Measurements from ENCODE around the gene MACF1. TPM values are rescaled to one million over a fixed set of nuclear protein-coding genes. Genes with fewer than 3 reads are reported as not detected.

MACF1 gene
- total RNA-seq, 2 donors from 2014 or later = 214 to 251 TPM

DNA sequence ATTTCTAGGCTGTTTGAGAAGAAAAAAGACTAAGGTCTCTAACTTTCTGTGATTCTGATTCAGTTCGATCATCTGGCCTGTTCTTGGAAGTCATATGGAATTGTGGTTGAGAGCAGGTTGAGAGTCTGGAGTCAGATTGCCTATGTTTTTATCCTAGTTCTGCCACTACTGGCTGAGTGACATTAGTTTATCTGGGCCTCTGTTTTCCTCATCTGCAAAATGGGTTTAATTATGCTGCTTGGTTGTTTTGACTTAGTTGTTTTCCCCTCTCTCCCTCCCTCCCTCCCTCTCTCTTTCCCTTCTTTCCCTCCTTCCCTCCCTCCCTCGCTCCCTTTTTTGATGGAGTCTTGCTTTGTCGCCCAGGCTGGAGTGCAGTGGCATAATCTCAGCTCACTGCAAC, 6.2 kb downstream of the MACF1 start:
- H3K27ac ChIP-seq (ENCODE audit: low read depth, low read length) = no peak overlapping the region
- peaks cover 28% of the 10 kb centered on the region for H3K4me1 Mint-ChIP-seq
- TF ChIP-seq, protein P1, sequence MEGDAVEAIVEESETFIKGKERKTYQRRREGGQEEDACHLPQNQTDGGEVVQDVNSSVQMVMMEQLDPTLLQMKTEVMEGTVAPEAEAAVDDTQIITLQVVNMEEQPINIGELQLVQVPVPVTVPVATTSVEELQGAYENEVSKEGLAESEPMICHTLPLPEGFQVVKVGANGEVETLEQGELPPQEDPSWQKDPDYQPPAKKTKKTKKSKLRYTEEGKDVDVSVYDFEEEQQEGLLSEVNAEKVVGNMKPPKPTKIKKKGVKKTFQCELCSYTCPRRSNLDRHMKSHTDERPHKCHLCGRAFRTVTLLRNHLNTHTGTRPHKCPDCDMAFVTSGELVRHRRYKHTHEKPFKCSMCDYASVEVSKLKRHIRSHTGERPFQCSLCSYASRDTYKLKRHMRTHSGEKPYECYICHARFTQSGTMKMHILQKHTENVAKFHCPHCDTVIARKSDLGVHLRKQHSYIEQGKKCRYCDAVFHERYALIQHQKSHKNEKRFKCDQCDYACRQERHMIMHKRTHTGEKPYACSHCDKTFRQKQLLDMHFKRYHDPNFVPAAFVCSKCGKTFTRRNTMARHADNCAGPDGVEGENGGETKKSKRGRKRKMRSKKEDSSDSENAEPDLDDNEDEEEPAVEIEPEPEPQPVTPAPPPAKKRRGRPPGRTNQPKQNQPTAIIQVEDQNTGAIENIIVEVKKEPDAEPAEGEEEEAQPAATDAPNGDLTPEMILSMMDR (conservative IDR thresholded peaks at IDR 0.05) = no peak
- H3K4me3 Mint-ChIP-seq = no peak overlapping the region
- H3K4me3 ChIP-seq (ENCODE audit: low read length) = no peak overlapping the region
- no peaks in the 10 kb centered on the region for H3K27me3 ChIP-seq (ENCODE audit: control insufficient read depth, insufficient read depth, low read length, poor library complexity, severe bottlenecking)
- no peaks in the 10 kb centered on the region for H3K9me3 Mint-ChIP-seq
- no peaks in the 10 kb centered on the region for H3K36me3 ChIP-seq (ENCODE audit: control insufficient read depth, insufficient read depth, low read length)
- H3K9me3 ChIP-seq (ENCODE audit: control insufficient read depth, low read length) = no peaks in the 10 kb centered on the region
- 96 to 100% methylated on average over 1 to 3 of the region's 3 CpGs for WGBS, 2 experiments (ENCODE audit: insufficient coverage in 1 of 2, insufficient read length in 1 of 2)
- no peak overlapping the region for H3K27ac Mint-ChIP-seq
- no peak overlapping the region for H3K9ac ChIP-seq (ENCODE audit: extremely low read depth, low read length, poor library complexity, severe bottlenecking)
- no peaks in the 10 kb centered on the region for H3K36me3 Mint-ChIP-seq (ENCODE audit: low read depth)
- no peaks in the 10 kb centered on the region for H3K27me3 Mint-ChIP-seq (ENCODE audit: insufficient read depth)
- DNase-seq = no peak
- H3K4me1 ChIP-seq (ENCODE audit: control insufficient read depth, insufficient read depth, low read length) = peaks cover 11% of the 10 kb centered on the region

DNA sequence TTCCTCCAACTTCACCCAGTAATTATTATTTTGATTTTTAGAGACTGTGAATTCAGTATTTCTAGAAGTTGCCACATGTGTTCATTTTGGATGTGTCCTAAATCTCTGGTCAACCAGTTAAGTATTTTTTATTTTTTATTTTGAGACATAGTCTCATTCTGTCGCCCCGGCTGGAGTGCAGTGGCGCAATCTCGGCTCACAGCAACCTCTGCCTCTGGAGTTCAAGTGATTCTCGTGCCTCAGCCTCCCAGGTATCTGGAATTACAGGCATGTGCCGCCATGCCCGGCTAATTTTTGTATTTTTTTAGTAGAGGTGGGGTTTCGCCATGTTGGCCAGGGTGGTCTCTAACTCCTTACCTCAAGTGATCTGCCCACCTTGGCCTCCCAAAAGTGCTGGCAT, 8.0 kb downstream of the MACF1 start:
- H3K9me3 Mint-ChIP-seq = no peaks in the 10 kb centered on the region
- no peak overlapping the region for H3K4me3 ChIP-seq (ENCODE audit: low read length)
- no peaks in the 10 kb centered on the region for H3K27me3 Mint-ChIP-seq (ENCODE audit: insufficient read depth)
- no peaks in the 10 kb centered on the region for H3K9me3 ChIP-seq (ENCODE audit: control insufficient read depth, low read length)
- no peak overlapping the region for H3K4me3 Mint-ChIP-seq
- WGBS, 2 experiments (ENCODE audit: insufficient coverage in 1 of 2, insufficient read length in 1 of 2) = 92 to 94% methylated on average over 6 to 8 of the region's 8 CpGs
- H3K4me1 ChIP-seq (ENCODE audit: control insufficient read depth, insufficient read depth, low read length) = peaks cover 11% of the 10 kb centered on the region
- no peak overlapping the region for H3K27ac ChIP-seq (ENCODE audit: low read depth, low read length)
- TF ChIP-seq, protein P1 (conservative IDR thresholded peaks at IDR 0.05) = no peak
- no peaks in the 10 kb centered on the region for H3K36me3 ChIP-seq (ENCODE audit: control insufficient read depth, insufficient read depth, low read length)
- no peaks in the 10 kb centered on the region for H3K27me3 ChIP-seq (ENCODE audit: control insufficient read depth, insufficient read depth, low read length, poor library complexity, severe bottlenecking)
- H3K4me1 Mint-ChIP-seq = peaks cover 30% of the 10 kb centered on the region
- no peak overlapping the region for H3K9ac ChIP-seq (ENCODE audit: extremely low read depth, low read length, poor library complexity, severe bottlenecking)
- H3K36me3 Mint-ChIP-seq (ENCODE audit: low read depth) = no peaks in the 10 kb centered on the region
- H3K27ac Mint-ChIP-seq = no peak overlapping the region
- DNase-seq = no peak

DNA sequence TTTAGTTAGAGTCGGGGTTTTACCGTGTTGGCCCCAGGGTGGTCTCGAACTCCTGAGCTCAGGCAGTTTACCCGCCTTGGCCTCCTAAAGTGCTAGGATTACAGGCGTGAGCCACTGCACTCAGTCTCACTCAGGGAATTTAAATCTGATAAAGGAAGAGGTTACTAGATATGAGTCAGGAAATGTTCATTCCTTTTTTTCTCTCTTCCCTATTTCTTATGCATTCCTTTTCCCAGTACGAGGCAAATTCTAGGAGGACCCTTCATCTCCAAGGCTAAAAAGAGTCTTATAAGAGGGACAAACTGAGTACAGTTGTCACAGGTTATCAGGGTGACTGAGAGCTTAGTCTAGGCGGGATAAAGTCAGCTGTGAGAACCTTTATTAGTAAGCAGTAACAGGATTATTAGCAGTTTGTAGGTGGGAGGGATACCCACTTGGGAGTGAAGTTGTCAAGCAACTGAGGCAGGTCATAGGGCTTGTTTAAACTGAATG, 9.1 kb downstream of the MACF1 start:
- H3K4me3 Mint-ChIP-seq = no peak overlapping the region

More for the DNA sequence above, 9.1 kb downstream of the MACF1 start:
- Histone ChIP-seq H3K9ac (ENCODE audit: extremely low read depth, low read length, poor library complexity, severe bottlenecking) (no peak overlapping the region), H3K9me3 (ENCODE audit: control insufficient read depth, low read length) (no peaks in the 10 kb centered on the region), H3K4me3 (ENCODE audit: low read length) (peak overlapping the region; percentile 10), H3K27ac (ENCODE audit: low read depth, low read length) (peak overlapping the region; percentile 15), H3K27me3 (ENCODE audit: control insufficient read depth, insufficient read depth, low read length, poor library complexity, severe bottlenecking) (no peaks in the 10 kb centered on the region), H3K4me1 (ENCODE audit: control insufficient read depth, insufficient read depth, low read length) (peaks cover 11% of the 10 kb centered on the region), H3K36me3 (ENCODE audit: control insufficient read depth, insufficient read depth, low read length) (no peaks in the 10 kb centered on the region)
- H3K4me1 Mint-ChIP-seq = peaks cover 30% of the 10 kb centered on the region
- TF ChIP-seq, protein P1 (conservative IDR thresholded peaks at IDR 0.05) = no peak
- H3K9me3 Mint-ChIP-seq = no peaks in the 10 kb centered on the region
- WGBS, 2 experiments (ENCODE audit: insufficient coverage in 1 of 2, insufficient read length in 1 of 2) = 71 to 83% methylated on average over 2 to 7 of the region's 7 CpGs
- peaks cover 2% of the 10 kb centered on the region for H3K36me3 Mint-ChIP-seq (ENCODE audit: low read depth)
- DNase-seq = no peak
- peak overlapping the region; percentile 72 for H3K27ac Mint-ChIP-seq
- H3K27me3 Mint-ChIP-seq (ENCODE audit: insufficient read depth) = no peaks in the 10 kb centered on the region
